ENCODE data around the gene HSD17B3.

HSD17B3 gene

DNA sequence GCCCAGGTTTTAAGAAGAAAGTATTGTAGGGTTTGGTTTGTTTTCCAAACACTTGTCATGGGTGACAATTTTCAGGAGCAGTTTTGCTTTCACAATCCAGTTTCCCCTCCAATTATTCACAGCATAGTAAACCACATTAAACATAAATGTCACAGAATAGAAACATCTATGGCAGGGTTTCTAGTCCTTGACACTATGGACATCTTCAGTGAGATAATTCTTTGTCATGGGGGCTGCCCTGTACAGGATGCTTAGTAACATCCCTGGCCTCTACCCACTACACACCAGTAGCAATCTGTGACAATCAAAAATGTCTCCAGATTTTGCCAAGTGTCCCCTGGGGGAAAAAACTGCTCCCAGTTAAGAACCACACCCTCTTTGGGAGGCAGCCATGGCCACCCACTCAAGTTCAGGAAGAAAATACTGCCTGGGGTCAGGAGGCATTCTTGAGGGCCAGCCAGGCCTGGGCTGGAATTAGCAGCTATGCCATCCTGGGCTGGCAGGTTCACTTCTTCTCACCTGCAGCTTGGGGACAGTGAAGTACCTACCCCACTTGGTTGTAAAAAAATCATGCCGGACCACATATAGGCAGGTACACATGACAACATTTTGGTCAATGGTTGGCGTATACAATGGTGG is 116.3 kb downstream of the HSD17B3 start:
- TF ChIP-seq EGR1 (IDR thresholded peaks at IDR 0.05) (no peak), CEBPB (IDR thresholded peaks at IDR 0.05) (no peak), TAF1 (IDR thresholded peaks at IDR 0.05; ENCODE audit: low read depth) (no peak), TEAD4 (IDR thresholded peaks at IDR 0.05) (no peak)

Measured in Ishikawa (cell line).